Gastrocnemius medialis (tissue), 4 donors: ENCODE results near the gene TSNAX.

ENCODE experiments used
- CTCF ChIP-seq, 5 experiments: fragments of 450-650 bp in 3 of 5; fragments of 200-600 bp in 2 of 5; sonication (generic) in 2 of 5; IDR thresholded peaks in 4 of 5; conservative IDR thresholded peaks in 1 of 5; 1 replicate in 4 of 5; 2 replicates in 1 of 5; pipeline ENCODE4 v1.5.1; 2016 to 2019; ENCODE audit warnings: antibody characterized with exemption in 5 of 5, mild to moderate bottlenecking in 3 of 5, moderate library complexity in 3 of 5
- POLR2A ChIP-seq, 2 donors: fragments of 450-650 bp; IDR thresholded peaks; one replicate each; pipeline ENCODE4 v1.6.1; 2017; ENCODE audit warnings: antibody characterized with exemption in 2 of 2, mild to moderate bottlenecking in 2 of 2, moderate library complexity in 2 of 2

GRCh38 chr1:231606712-231607111 is 78.2 kb downstream of the TSNAX start:
- TF ChIP-seq CTCF (IDR thresholded peaks at IDR 0.05 in 4 of 5, conservative IDR thresholded peaks at IDR 0.05 in 1 of 5) (no peak), POLR2A (IDR thresholded peaks at IDR 0.05) (no peak)
